ENCODE data around the gene MCF2L2.

Gene MCF2L2

GRCh38 chr3:183313764-183314163, 114.7 kb downstream of the MCF2L2 start:
- CTCF ChIA-PET = no interaction called here
- DNase-seq (ENCODE audit: extremely low spot score) = no peak
- POLR2A ChIA-PET = no interaction called here
- no peak for TF ChIP-seq HDGF (IDR thresholded peaks at IDR 0.05; ENCODE audit: borderline replicate concordance)
- TF ChIP-seq L3MBTL2 (conservative IDR thresholded peaks at IDR 0.05) = no peak
- TF ChIP-seq ARNT (IDR thresholded peaks at IDR 0.05) = no peak
- no peak for TF ChIP-seq FOXA1 (IDR thresholded peaks at IDR 0.05)
- no peak for TF ChIP-seq ELF4 (IDR thresholded peaks at IDR 0.05)
- no peak for TF ChIP-seq NFRKB (IDR thresholded peaks at IDR 0.05)
- no peak for TF ChIP-seq LEF1 (IDR thresholded peaks at IDR 0.05; ENCODE audit: borderline replicate concordance)
- TF ChIP-seq CTBP1 (IDR thresholded peaks at IDR 0.05; ENCODE audit: borderline replicate concordance) = no peak
- TF ChIP-seq SUZ12 (IDR thresholded peaks at IDR 0.05) = no peak
- TF ChIP-seq FOXK2 (IDR thresholded peaks at IDR 0.05) = no peak
- no peak for TF ChIP-seq BHLHE40 (IDR thresholded peaks at IDR 0.05; ENCODE audit: borderline replicate concordance)
- TF ChIP-seq FOXM1 (IDR thresholded peaks at IDR 0.05; ENCODE audit: borderline replicate concordance) = no peak
- TF ChIP-seq ZNF384 (IDR thresholded peaks at IDR 0.05) = no peak
- no peak for TF ChIP-seq SP1 (IDR thresholded peaks at IDR 0.05)
- TF ChIP-seq TARDBP (IDR thresholded peaks at IDR 0.05) = no peak
- TF ChIP-seq PKNOX1 (IDR thresholded peaks at IDR 0.05) = no peak

- no peak for TF ChIP-seq TARDBP (IDR thresholded peaks at IDR 0.05)
- no peak for TF ChIP-seq ELF4 (IDR thresholded peaks at IDR 0.05)
- TF ChIP-seq FOXM1 (IDR thresholded peaks at IDR 0.05; ENCODE audit: borderline replicate concordance) = no peak
- no peak for TF ChIP-seq BHLHE40 (IDR thresholded peaks at IDR 0.05; ENCODE audit: borderline replicate concordance)
- no peak for TF ChIP-seq SUZ12 (IDR thresholded peaks at IDR 0.05)
- POLR2A ChIA-PET = no interaction called here
- CTCF ChIA-PET = no interaction called here
- no peak for DNase-seq (ENCODE audit: extremely low spot score)
Measured at GRCh38 chr3:183313351-183313750, 115.1 kb downstream of the MCF2L2 start.

DNA sequence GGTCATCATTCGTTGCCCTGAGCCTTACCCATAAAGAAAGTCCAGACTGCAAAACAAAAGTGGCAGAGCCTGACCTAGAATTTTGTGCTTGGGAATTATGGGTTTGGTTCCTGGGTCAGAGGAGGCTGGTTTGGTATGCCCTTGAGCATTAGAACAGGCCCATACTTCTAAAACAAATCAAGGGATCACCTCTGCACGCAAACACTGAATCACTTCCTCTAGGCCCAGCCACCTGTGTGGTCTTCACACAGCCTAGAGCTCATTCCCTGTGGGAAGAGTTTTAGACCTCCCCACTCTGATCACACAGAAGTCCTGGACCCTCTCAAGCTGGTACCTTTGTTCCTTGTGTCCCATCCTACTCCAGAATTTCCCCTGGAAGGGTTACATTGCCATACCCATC, 116.0 kb downstream of the MCF2L2 start:
- DNase-seq (ENCODE audit: extremely low spot score) = no peak
- POLR2A ChIA-PET = no interaction called here
- CTCF ChIA-PET = no interaction called here
- TF ChIP-seq L3MBTL2 (conservative IDR thresholded peaks at IDR 0.05) (no peak), HDGF (IDR thresholded peaks at IDR 0.05; ENCODE audit: borderline replicate concordance) (no peak), FOXK2 (IDR thresholded peaks at IDR 0.05) (no peak), NFRKB (IDR thresholded peaks at IDR 0.05) (no peak), ELF4 (IDR thresholded peaks at IDR 0.05) (no peak), FOXM1 (IDR thresholded peaks at IDR 0.05; ENCODE audit: borderline replicate concordance) (no peak), TARDBP (IDR thresholded peaks at IDR 0.05) (no peak), SP1 (IDR thresholded peaks at IDR 0.05) (no peak), ARNT (IDR thresholded peaks at IDR 0.05) (no peak), BHLHE40 (IDR thresholded peaks at IDR 0.05; ENCODE audit: borderline replicate concordance) (no peak)

- no peak for DNase-seq (ENCODE audit: extremely low spot score)
- TF ChIP-seq ZNF384 (IDR thresholded peaks at IDR 0.05) (no peak), SP1 (IDR thresholded peaks at IDR 0.05) (no peak), SUZ12 (IDR thresholded peaks at IDR 0.05) (no peak), ARNT (IDR thresholded peaks at IDR 0.05) (no peak), FOXM1 (IDR thresholded peaks at IDR 0.05; ENCODE audit: borderline replicate concordance) (no peak), PKNOX1 (IDR thresholded peaks at IDR 0.05) (no peak), HDGF (IDR thresholded peaks at IDR 0.05; ENCODE audit: borderline replicate concordance) (no peak), FOXK2 (IDR thresholded peaks at IDR 0.05) (no peak), L3MBTL2 (conservative IDR thresholded peaks at IDR 0.05) (no peak), BHLHE40 (IDR thresholded peaks at IDR 0.05; ENCODE audit: borderline replicate concordance) (no peak), TARDBP (IDR thresholded peaks at IDR 0.05) (no peak), LEF1 (IDR thresholded peaks at IDR 0.05; ENCODE audit: borderline replicate concordance) (no peak), ELF4 (IDR thresholded peaks at IDR 0.05) (no peak), CTBP1 (IDR thresholded peaks at IDR 0.05; ENCODE audit: borderline replicate concordance) (no peak), NFRKB (IDR thresholded peaks at IDR 0.05) (no peak), FOXA1 (IDR thresholded peaks at IDR 0.05) (no peak)
- CTCF ChIA-PET = no interaction called here
- POLR2A ChIA-PET = no interaction called here
Measured at GRCh38 chr3:183310936-183311335, 117.5 kb downstream of the MCF2L2 start.

DNA sequence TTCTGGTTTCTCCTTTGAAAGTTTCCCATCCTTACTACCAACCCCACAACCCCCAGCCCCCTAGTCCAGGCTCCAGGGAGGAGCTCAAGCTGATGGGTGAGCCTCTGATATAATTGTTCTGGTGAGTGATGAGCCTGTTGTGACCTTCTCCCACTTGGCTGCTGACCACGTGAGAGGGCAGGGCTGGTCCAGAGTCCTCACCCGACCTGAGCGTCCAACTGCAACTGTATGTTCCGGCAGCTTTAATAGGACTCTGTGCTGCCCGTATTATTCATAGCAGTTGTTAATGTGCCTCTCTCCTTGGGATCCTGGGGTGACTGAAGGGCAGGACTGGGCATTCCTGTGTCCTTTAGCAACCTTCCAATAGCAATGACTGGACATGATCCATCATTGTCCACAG, 119.1 kb downstream of the MCF2L2 start:
- TF ChIP-seq L3MBTL2 (conservative IDR thresholded peaks at IDR 0.05) (no peak), FOXK2 (IDR thresholded peaks at IDR 0.05) (no peak), CTBP1 (IDR thresholded peaks at IDR 0.05; ENCODE audit: borderline replicate concordance) (no peak), NFRKB (IDR thresholded peaks at IDR 0.05) (no peak), FOXM1 (IDR thresholded peaks at IDR 0.05; ENCODE audit: borderline replicate concordance) (no peak), LEF1 (IDR thresholded peaks at IDR 0.05; ENCODE audit: borderline replicate concordance) (no peak), PKNOX1 (IDR thresholded peaks at IDR 0.05) (no peak), BHLHE40 (IDR thresholded peaks at IDR 0.05; ENCODE audit: borderline replicate concordance) (no peak), TARDBP (IDR thresholded peaks at IDR 0.05) (no peak), HDGF (IDR thresholded peaks at IDR 0.05; ENCODE audit: borderline replicate concordance) (no peak), ZNF384 (IDR thresholded peaks at IDR 0.05) (no peak), SP1 (IDR thresholded peaks at IDR 0.05) (no peak), SUZ12 (IDR thresholded peaks at IDR 0.05) (no peak), ELF4 (IDR thresholded peaks at IDR 0.05) (no peak), FOXA1 (IDR thresholded peaks at IDR 0.05) (no peak), ARNT (IDR thresholded peaks at IDR 0.05) (no peak)
- ChIA-PET POLR2A (no interaction called here), CTCF (no interaction called here)
- no peak for DNase-seq (ENCODE audit: extremely low spot score)

- POLR2A ChIA-PET = no interaction called here
- no peak for TF ChIP-seq SP1 (IDR thresholded peaks at IDR 0.05)
- TF ChIP-seq SUZ12 (IDR thresholded peaks at IDR 0.05) = no peak
- no peak for TF ChIP-seq ARNT (IDR thresholded peaks at IDR 0.05)
- TF ChIP-seq FOXM1 (IDR thresholded peaks at IDR 0.05; ENCODE audit: borderline replicate concordance) = no peak
- no peak for TF ChIP-seq BHLHE40 (IDR thresholded peaks at IDR 0.05; ENCODE audit: borderline replicate concordance)
- TF ChIP-seq L3MBTL2 (conservative IDR thresholded peaks at IDR 0.05) = no peak
- no peak for TF ChIP-seq HDGF (IDR thresholded peaks at IDR 0.05; ENCODE audit: borderline replicate concordance)
- no peak for TF ChIP-seq PKNOX1 (IDR thresholded peaks at IDR 0.05)
- TF ChIP-seq ZNF384 (IDR thresholded peaks at IDR 0.05) = no peak
- TF ChIP-seq TARDBP (IDR thresholded peaks at IDR 0.05) = no peak
- no peak for DNase-seq (ENCODE audit: extremely low spot score)
- CTCF ChIA-PET = no interaction called here
Measured at GRCh38 chr3:183308751-183309150, 119.7 kb downstream of the MCF2L2 start.

All from HEK293T (cell line).